HG03432 (cell line): ENCODE results near the gene RAB1A.
A peak's percentile ranks its signal among the peaks of the same experiment; 100 is the strongest.

Source experiments
- ATAC-seq: cut with Tn5 transposase; IDR thresholded peaks from one replicate; pipeline ENCODE4 v1.9.1; 2021; ENCODE audit warnings: mild to moderate bottlenecking, moderate library complexity; ENCODE audit not compliant: unreplicated experiment

RAB1A gene

GRCh38 chr2:65062843-65063825 lies 66.8 kb downstream of the RAB1A start:
- no peak for ATAC-seq

GRCh38 chr2:65061910-65062339 lies 68.0 kb downstream of the RAB1A start:
- ATAC-seq: no peak

GRCh38 chr2:65061146-65061909 lies 68.6 kb downstream of the RAB1A start:
- ATAC-seq: no peak

GRCh38 chr2:65059071-65059470 lies 70.8 kb downstream of the RAB1A start:
- ATAC-seq: no peak

GRCh38 chr2:65057391-65058052 lies 72.4 kb downstream of the RAB1A start:
- peak; percentile 23 for ATAC-seq

- no peak for ATAC-seq
Observed at GRCh38 chr2:65057054-65057375, 72.9 kb downstream of the RAB1A start.

GRCh38 chr2:65056215-65057053 lies 73.5 kb downstream of the RAB1A start, which contains the start of gene CEP68:
TSS of gene CEP68 (plus strand) at chr2:65056416. CDS start at chr2:65069445, 13,029 bp downstream.
- peak; percentile 89 for ATAC-seq

- ATAC-seq: peak; percentile 40
Observed at GRCh38 chr2:65055422-65056214, 74.3 kb downstream of the RAB1A start.

GRCh38 chr2:65054749-65055421 lies 75.0 kb downstream of the RAB1A start:
- ATAC-seq: no peak

GRCh38 chr2:65053199-65053598 lies 76.7 kb downstream of the RAB1A start:
- peak; percentile 51 for ATAC-seq

GRCh38 chr2:65050931-65051330 lies 79.0 kb downstream of the RAB1A start:
- no peak for ATAC-seq

GRCh38 chr2:65049010-65049639 lies 80.8 kb downstream of the RAB1A start:
- no peak for ATAC-seq

- no peak for ATAC-seq
Observed at GRCh38 chr2:65046633-65047407, 83.1 kb downstream of the RAB1A start.

GRCh38 chr2:65045651-65046050 lies 84.3 kb downstream of the RAB1A start:
- no peak for ATAC-seq

GRCh38 chr2:65044097-65044735 lies 85.7 kb downstream of the RAB1A start:
- no peak for ATAC-seq

GRCh38 chr2:65043001-65043400 lies 86.9 kb downstream of the RAB1A start:
- ATAC-seq: no peak
